HG02885 (cell line): ENCODE results near the gene TMEM35B.
"Not testable (repeated sequence)": the region's sequence is repeated elsewhere in the genome, so short reads cannot be mapped to it uniquely, and the experiment has no call there.

Experiments used
- ATAC-seq: cut with Tn5 transposase; IDR thresholded peaks from one replicate; pipeline ENCODE4 v1.9.1; 2021; ENCODE audit warnings: mild to moderate bottlenecking; ENCODE audit not compliant: unreplicated experiment, poor library complexity

The TMEM35B gene

DNA sequence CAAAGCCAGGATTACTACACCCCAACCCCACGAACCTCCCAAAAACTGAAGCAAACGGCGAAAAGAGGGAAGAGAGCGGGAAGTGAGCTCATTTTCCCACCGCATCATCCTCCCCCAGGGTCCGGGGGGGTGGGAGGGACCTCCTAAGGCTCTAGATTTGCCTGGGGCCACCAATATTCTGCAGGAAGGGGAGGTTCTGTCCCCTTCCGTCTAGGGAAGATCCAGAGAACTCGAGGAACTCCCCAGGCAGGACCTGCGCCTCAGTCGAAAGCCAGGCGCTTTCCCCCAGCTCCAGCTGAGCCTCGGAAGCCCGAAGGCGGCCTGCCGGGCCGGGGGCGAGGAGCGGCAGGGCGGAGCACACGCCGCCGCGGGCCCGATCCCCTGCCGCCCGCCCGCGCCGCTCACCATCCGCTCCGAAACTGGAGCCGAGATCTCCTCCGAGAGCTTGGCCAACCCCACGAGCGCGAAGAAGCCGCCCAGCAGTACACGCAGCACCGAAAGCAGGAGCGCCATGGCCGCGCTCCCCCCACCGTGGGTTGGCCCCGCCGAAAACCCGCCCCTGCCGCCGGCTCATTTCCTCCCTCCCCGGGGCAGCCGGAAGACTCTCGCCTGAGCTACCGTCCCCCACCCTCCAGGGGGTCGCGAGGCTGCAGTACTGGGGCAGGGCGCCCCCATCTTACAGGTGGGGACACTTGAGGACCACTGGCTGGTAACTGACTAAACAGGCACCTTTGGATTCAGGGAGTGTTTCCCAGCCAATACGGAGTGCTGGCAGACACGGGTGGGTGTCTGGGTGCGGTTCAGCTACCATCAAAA lies at the start of gene TMEM35B:
Gene TMEM35B, minus strand, starts transcription at position 555 of the 816 bp plus-strand sequence. Its CDS starts 42 bp downstream, at position 513.
- peak; percentile 82 for ATAC-seq

DNA sequence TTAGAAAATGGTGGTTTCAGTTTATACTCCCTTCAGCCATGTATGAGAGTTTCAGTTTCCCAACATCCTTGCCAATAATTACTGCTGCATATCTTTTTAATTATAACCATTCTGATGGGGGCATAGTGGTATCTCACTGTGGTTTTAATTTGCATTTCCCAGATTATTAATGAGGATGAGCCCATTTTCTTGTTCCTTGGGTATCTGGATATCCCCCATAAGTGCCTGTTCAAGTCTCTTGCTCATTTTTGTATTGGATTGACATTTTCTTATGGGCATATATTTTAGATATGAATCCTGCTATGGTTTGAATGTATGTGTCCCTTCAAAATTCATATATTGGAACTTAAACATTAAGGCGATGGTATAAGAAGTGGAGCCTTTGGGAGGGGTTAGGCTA lies 48.2 kb upstream of the TMEM35B start:
- no peak for ATAC-seq

DNA sequence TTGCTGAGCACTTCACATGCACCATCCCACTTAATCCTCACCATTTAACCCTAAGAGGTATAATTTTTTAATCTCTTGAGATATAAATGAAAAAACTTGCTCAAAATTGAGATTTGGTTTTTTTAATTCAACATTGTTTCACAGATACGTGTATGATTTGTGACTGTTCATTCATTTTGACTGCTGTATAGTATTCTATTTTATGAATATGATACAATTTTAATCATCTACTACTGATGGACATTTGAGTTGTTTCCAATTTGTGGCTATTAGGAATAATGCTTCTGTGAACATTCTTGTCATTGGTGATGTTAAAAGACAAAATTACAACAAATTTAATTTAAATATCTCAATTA lies 47.2 kb upstream of the TMEM35B start:
- no peak for ATAC-seq

DNA sequence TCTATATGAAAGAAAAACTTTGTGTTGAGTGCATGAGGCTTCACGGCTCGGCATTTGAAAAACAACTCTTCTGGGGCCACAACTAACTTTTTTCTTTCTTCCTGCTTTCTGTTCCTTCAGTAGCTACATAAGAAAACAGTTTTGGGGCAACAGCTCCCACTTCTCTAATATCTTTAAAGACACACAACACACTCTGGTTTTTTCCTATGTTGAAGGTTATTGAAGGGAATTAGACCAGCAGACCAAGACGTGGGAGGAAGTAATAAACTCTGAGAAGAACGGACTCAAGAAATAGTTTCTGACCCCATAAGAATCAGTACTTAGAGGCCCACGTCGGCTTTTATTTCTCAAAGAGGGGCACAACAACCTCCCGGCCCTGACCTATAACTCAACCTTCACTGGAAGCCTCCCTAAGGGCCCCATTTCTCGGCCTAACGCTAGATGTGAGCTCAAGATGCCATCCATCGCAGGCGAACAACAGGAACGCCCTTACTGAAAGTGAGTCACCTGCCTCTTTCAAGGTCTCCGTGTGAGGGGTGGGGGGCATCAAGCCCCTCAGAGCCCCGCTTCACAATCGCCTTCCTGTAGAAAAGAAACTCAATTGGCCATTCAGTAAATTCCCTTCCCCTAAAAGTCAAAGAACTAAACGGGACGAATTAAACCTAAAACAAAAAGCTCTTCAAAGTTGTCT lies 45.8 kb upstream of the TMEM35B start:
- no peak for ATAC-seq

DNA sequence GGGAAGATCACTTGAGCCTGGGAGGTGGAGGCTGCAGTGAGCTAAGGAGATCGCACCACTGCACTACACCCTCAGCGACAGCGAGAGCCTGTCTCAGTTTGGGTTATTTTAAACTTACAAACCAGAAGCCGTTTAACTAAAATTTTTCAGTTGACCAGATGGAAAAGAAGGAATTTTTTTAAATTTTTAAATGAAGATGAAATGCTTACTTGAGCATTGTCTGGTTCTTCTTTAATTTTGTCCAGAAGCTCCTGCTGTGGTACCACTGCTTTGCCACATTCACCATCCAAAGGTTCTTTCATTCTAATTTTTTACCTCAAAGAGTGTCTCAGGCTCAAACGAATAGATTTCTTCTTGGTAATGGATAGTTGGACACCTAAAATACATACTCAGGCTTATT lies 45.2 kb upstream of the TMEM35B start:
- no peak for ATAC-seq

DNA sequence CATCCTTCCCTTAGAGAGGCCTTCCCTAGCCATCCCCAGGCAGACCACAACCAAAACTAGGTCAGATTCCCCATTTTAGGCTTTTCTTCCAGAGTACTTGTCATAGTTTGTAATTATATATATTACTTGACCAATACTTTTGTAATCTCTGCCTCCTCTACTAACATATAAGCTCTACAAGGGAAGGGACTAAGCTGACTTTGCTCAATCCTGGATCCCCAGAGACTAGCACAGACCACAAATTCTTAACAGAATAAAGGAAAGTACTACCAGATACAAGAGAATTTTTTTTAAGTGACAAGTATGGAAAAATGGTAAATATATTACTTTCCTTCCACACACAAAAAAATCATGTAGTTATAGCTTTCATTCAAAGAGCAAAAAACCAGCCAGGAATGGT lies 44.6 kb upstream of the TMEM35B start:
- ATAC-seq: no peak

- no peak for ATAC-seq
These were observed 31.3 kb upstream of the TMEM35B start for GRCh38 chr1:35016406-35016805.

GRCh38 chr1:35014486-35014885 lies 29.3 kb upstream of the TMEM35B start:
- no peak for ATAC-seq

- no peak for ATAC-seq
These were observed 20.6 kb upstream of the TMEM35B start for GRCh38 chr1:35005711-35006110.

GRCh38 chr1:35001743-35002142 lies 16.6 kb upstream of the TMEM35B start:
- ATAC-seq: no peak

DNA sequence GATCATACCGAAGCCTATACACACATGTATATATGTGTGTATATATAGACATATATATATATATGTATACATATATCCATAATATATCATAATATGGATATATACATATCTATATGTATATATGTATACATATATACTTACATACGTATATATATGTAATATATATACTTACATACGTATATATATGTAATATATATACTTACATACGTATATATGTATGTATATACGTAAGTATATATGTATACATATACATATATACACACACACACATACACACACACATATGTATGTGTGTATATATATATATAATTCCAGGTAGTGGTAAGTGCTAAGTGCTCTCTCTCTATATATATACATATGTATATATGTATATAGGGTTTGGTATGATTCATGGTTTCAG lies 9.7 kb upstream of the TMEM35B start:
- no peak for ATAC-seq

DNA sequence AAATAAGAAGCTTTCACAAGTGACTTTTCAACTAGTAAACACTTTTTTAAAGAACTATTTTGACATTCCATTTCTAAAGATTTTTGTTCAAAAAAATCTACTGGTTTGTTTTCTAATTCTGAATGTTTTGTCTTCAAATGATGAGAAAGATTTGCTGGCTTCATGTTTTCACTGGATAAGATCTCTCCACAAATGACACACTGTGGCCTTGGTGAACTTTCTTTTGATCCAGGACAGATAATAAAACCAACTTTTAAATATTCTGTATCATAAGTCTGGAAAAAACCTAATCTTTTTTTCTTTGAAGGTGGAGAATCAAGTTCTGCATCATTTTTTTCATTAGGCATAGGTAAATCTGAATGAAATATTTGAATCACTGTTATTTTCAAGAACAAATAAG lies 3.4 kb upstream of the TMEM35B start:
- no peak for ATAC-seq

- ATAC-seq: no peak
These were observed 3.0 kb upstream of the TMEM35B start for GRCh38 chr1:34988147-34988546.

DNA sequence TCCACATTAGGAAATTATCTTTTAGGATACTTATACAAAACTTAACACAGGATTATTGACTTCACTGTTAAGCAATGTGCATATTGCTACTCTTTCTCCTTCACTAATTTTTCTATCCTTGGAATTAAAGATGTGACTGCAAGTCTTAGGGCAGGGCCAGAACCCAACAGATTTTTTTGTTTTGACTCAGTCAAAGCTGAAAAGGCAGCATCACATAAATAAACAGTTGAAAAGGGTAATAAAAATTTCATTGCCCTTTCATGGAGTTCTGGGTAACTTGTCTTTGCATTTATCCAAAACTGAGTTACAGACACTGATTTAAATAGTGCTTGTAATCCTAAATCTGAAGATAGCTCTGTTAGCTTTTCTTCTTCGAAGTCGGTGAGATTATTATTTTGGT lies 1.9 kb upstream of the TMEM35B start:
- ATAC-seq: no peak

- not testable (repeated sequence) for ATAC-seq
These were observed 410 bp upstream of the TMEM35B start for GRCh38 chr1:34985609-34985904.

GRCh38 chr1:34984435-34984792 lies 733 bp downstream of the TMEM35B start:
- peak; percentile 14 for ATAC-seq

- no peak for ATAC-seq
These were observed 1.3 kb downstream of the TMEM35B start for GRCh38 chr1:34983700-34984355.

- no peak for ATAC-seq
These were observed 2.2 kb downstream of the TMEM35B start for GRCh38 chr1:34982820-34983376.

DNA sequence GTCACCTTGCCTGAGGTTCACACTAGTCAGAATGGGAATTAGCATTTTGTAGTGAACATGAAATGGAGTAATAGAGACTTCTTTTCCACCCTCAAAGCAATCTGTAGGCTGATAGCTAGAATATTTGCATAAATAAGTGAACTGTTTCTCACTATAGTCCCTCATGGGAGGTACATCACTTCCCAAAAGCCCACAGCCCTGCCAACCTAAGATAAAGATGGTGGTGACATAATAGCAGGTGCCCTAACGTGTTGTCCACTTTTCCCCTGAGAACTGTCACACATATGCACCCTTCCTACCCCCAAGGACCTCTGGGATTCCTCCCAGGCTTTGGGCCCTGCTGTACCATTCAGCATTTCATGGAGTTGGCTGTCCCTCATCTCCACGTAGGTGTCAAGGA lies 4.4 kb downstream of the TMEM35B start:
- ATAC-seq: no peak

DNA sequence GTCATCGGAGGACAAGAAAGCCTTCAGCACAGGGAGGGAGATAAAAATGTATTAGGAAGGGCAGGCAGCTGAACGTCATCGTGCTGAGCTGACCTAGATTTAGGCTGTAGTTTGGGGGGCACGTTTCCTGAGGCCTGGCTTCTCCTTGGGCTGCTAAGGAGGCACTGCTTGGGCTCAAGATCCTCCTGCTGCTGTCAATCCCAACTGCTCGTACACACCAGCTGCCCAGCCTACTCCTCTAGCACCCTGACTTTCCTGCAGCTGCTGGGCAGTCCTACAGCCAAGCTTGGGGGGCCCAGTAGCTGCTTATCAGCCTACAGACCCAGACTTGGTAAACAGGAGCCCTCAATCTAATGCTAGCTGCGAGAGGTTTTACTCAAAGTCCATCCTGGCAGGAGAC lies 6.2 kb downstream of the TMEM35B start:
- ATAC-seq: no peak

DNA sequence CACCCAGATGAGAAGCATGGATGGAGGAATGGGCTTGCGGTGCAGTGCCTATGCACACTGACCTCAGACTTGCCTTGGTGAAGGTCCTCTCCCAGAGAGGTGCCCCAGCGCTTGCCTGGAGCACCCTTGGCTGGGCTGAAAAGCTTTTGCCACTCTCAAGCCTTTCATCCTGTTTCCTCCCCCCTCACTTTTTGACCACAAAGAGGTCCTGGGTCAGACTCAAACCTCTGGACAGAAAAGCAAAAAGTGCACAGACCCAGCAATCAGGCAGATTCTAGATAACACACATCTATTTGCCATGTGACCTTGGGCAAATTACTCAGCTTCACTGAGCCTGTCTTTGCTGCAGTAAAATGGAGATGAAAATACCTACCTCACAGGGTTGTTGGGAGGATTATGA lies 7.3 kb downstream of the TMEM35B start:
- no peak for ATAC-seq

DNA sequence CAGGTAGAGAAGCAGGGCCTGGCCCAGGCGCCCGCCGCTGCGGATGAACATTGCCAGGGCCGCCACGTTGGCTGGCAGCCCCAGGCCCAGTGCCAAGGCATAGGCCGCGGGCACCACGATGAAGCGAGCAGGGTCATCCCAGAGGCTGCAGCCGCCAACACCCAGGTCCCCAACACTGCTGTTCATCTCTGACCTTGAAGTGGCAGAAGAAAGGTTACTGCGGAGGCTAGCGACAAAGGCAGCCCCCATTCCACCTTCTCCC lies 8.0 kb downstream of the TMEM35B start:
- ATAC-seq: no peak
